ENCODE measurements around the gene PRKCB. TPM values are rescaled to one million over a fixed set of nuclear protein-coding genes. Genes with fewer than 3 reads are reported as not detected.

PRKCB gene
- total RNA-seq, 4 donors from 2014 or later = 2.0 to 8.6 (median 4.0) TPM

DNA sequence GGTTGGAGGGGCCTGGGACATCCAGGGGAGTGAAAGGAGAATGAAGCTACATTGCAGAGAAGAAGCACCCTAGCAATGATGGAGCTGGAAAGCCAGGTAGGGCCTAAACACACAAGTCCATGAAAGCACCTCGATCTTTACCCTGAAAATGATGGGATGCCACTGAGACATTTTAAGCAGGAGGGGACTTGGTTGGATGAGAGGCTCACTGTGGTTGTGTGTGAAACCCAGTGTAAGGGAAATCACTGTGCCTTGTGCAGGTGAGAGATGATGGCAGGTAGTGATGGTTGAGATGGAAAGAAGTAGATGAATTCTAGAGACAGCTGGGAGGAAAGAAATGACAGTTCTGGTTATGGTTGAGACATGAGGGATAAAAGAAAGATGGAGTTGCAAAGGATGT, 287.5 kb downstream of the PRKCB start:
- TF ChIP-seq POLR2A (IDR thresholded peaks at IDR 0.05) = no peak
- TF ChIP-seq, protein P1, sequence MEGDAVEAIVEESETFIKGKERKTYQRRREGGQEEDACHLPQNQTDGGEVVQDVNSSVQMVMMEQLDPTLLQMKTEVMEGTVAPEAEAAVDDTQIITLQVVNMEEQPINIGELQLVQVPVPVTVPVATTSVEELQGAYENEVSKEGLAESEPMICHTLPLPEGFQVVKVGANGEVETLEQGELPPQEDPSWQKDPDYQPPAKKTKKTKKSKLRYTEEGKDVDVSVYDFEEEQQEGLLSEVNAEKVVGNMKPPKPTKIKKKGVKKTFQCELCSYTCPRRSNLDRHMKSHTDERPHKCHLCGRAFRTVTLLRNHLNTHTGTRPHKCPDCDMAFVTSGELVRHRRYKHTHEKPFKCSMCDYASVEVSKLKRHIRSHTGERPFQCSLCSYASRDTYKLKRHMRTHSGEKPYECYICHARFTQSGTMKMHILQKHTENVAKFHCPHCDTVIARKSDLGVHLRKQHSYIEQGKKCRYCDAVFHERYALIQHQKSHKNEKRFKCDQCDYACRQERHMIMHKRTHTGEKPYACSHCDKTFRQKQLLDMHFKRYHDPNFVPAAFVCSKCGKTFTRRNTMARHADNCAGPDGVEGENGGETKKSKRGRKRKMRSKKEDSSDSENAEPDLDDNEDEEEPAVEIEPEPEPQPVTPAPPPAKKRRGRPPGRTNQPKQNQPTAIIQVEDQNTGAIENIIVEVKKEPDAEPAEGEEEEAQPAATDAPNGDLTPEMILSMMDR (IDR thresholded peaks at IDR 0.05) = no peak
- H3K4me3 ChIP-seq (replicated peaks in 1 of 3) = no peak overlapping the region
- intact Hi-C loops (cut with DNase I) = no loop called here
- WGBS, 2 donors = 87 to 94% methylated on average over 1 of the region's 1 CpG
- no peaks in the 10 kb centered on the region for H3K36me3 ChIP-seq
- no peak overlapping the region for H3K27ac ChIP-seq
- no peak for DNase-seq
- H3K4me1 ChIP-seq = no peaks in the 10 kb centered on the region
- H3K27me3 ChIP-seq = no peaks in the 10 kb centered on the region
- H3K9me3 ChIP-seq = no peaks in the 10 kb centered on the region

DNA sequence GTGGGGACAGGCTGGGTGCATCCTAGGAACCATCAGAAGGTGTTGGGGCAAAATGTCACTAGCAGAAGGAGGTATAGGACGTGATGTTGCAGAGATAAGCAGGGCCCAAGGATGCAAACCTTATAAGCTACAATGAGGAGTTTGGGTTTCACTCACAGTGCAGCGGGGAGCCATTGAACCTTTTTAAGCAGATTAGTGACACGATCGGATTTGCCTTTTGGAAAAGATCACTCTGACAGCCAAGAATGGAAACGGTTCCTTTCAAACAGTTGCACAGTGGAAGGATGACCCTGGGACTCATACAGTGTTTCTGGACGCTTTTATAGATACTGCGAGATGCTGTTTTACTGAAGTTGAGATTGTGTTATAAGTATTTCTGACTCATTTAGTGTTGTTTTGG, 288.5 kb downstream of the PRKCB start:
- H3K9me3 ChIP-seq = no peaks in the 10 kb centered on the region
- TF ChIP-seq, protein P1 (IDR thresholded peaks at IDR 0.05) = no peak
- TF ChIP-seq POLR2A (IDR thresholded peaks at IDR 0.05) = no peak
- DNase-seq = no peak
- H3K4me1 ChIP-seq = no peaks in the 10 kb centered on the region
- 71 to 73% methylated on average over 7 of the region's 7 CpGs for WGBS, 2 donors
- H3K27ac ChIP-seq = no peak overlapping the region
- H3K27me3 ChIP-seq = no peaks in the 10 kb centered on the region
- intact Hi-C loops (cut with DNase I) = no loop called here
- no peaks in the 10 kb centered on the region for H3K36me3 ChIP-seq
- H3K4me3 ChIP-seq (replicated peaks in 1 of 3) = no peak overlapping the region

GRCh38 chr16:24125214-24125613, 289.4 kb downstream of the PRKCB start:
- Histone ChIP-seq H3K4me3 (replicated peaks in 1 of 3) (no peak overlapping the region), H3K9me3 (no peaks in the 10 kb centered on the region), H3K27ac (no peak overlapping the region), H3K4me1 (no peaks in the 10 kb centered on the region), H3K27me3 (no peaks in the 10 kb centered on the region), H3K36me3 (no peaks in the 10 kb centered on the region)
- TF ChIP-seq, protein P1 (IDR thresholded peaks at IDR 0.05) = no peak
- no peak for TF ChIP-seq POLR2A (IDR thresholded peaks at IDR 0.05)
- WGBS, 2 donors = 60 to 61% methylated on average over 3 of the region's 3 CpGs
- intact Hi-C loops (cut with DNase I) = no loop called here
- DNase-seq = no peak

DNA sequence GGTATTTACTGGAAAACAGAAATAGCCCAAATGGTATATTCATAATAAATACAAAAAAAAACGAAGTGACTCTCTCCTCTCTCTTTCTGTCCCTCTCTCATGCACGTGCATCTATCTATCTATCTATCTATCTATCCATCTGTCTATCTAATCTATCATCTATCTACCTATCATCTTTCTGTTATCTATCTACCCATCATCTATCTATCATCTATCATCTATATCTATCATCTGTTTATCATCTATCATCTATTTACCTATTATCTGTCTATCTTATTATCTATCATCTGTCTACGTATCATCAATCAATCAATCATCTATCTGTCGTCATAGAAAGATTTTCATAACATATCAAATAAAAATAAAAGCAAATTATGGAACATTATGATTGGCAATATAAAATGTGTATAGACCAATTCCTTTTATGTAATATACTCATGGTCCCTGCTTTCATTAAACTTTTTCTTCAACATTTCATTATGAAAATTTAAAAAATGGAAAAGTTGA, 293.7 kb downstream of the PRKCB start:
- no peak overlapping the region for H3K27ac ChIP-seq
- H3K9me3 ChIP-seq = no peaks in the 10 kb centered on the region
- TF ChIP-seq, protein P1 (IDR thresholded peaks at IDR 0.05) = no peak
- no peak for TF ChIP-seq POLR2A (IDR thresholded peaks at IDR 0.05)
- H3K36me3 ChIP-seq = no peaks in the 10 kb centered on the region
- no peaks in the 10 kb centered on the region for H3K4me1 ChIP-seq
- DNase-seq = no peak
- 87 to 88% methylated on average over 4 of the region's 4 CpGs for WGBS, 2 donors
- no peaks in the 10 kb centered on the region for H3K27me3 ChIP-seq
- intact Hi-C loops (cut with DNase I) = no loop called here
- H3K4me3 ChIP-seq (replicated peaks in 1 of 3) = no peak overlapping the region

GRCh38 chr16:24130494-24131085, 294.8 kb downstream of the PRKCB start:
- Histone ChIP-seq H3K4me3 (replicated peaks in 1 of 3) (no peak overlapping the region), H3K4me1 (no peaks in the 10 kb centered on the region), H3K27ac (no peak overlapping the region), H3K9me3 (no peaks in the 10 kb centered on the region), H3K36me3 (no peaks in the 10 kb centered on the region), H3K27me3 (no peaks in the 10 kb centered on the region)
- no peak for DNase-seq
- TF ChIP-seq, protein P1 (IDR thresholded peaks at IDR 0.05) = no peak
- no peak for TF ChIP-seq POLR2A (IDR thresholded peaks at IDR 0.05)
- intact Hi-C loops (cut with DNase I) = no loop called here
- WGBS, 2 donors = 34 to 42% methylated on average over 10 of the region's 10 CpGs

All from thyroid gland (tissue), 4 donors.